ENCODE data around the gene TIMP1. TPM values are rescaled to one million over a fixed set of nuclear protein-coding genes. Genes with fewer than 3 reads are reported as not detected.

Gene TIMP1
- total and polyA plus RNA-seq, 10 of the 15 experiments (the other 5 are each of a cell fraction or from before 2014, with no cell fraction given), result 101 to 341 (median 134) TPM

- Histone ChIP-seq H3K27ac (ENCODE audit: control insufficient read depth, insufficient read depth) (no peak overlapping the region), H2AFZ (ENCODE audit: control insufficient read depth, low read depth, low read length) (no peak overlapping the region), H3K4me1 (ENCODE audit: control insufficient read depth, insufficient read depth, low read length) (no peaks in the 10 kb centered on the region), H3K36me3 (ENCODE audit: control insufficient read depth in 2 of 2, insufficient read depth in 2 of 2, low read length in 1 of 2) (peaks cover 7 to 8% of the 10 kb centered on the region in 2 experiments), H3K9ac (ENCODE audit: control insufficient read depth, insufficient read depth, low read length) (no peak overlapping the region), H3K79me2 (ENCODE audit: control insufficient read depth, insufficient read depth, low read length) (no peaks in the 10 kb centered on the region), H3K9me3 (replicated peaks; ENCODE audit: control insufficient read depth, insufficient read depth, low read length) (no peaks in the 10 kb centered on the region; the same call in 2 of the 3 replicates), H3K27me3 (replicated peaks in 1 of 2; ENCODE audit: control insufficient read depth in 2 of 2, insufficient read depth in 2 of 2, low read length in 1 of 2) (no peaks in the 10 kb centered on the region), H4K20me1 (ENCODE audit: control insufficient read depth, insufficient read depth) (no peaks in the 10 kb centered on the region), H3K4me3 (no peak overlapping the region), H3K4me2 (ENCODE audit: control insufficient read depth, insufficient read depth) (no peak overlapping the region)
- TF ChIP-seq CBX5 (IDR thresholded peaks at IDR 0.05; ENCODE audit: low read depth) (no peak), ZNF592 (IDR thresholded peaks at IDR 0.05) (no peak), SPI1 (IDR thresholded peaks at IDR 0.05; ENCODE audit: borderline replicate concordance, insufficient read depth, low read depth, low read length) (no peak), ZZZ3 (IDR thresholded peaks at IDR 0.05; ENCODE audit: control insufficient read depth, insufficient read length, low read depth) (no peak)
- WGBS (ENCODE audit: insufficient coverage, insufficient replicate concordance, low lambda C conversion rate, missing lambda C conversion rate), result 66% methylated on average over 7 of the region's 8 CpGs
- no peak for DNase-seq (ENCODE audit: low read depth, low spot score)
- intact Hi-C loops (cut with micrococcal nuclease; ENCODE audit: unreplicated experiment), result no loop called here
- ChIA-PET POLR2A (interaction anchor here (0.5 to 0.6 kb wide), 2 partner anchors 43 to 1431 kb away, joined by 3 to 4 read pairs; partner anchors contain the start of gene GRIPAP1), RAD21 (ENCODE audit: unreplicated experiment) (no interaction called here), CTCF (no interaction called here), SMC1A (ENCODE audit: uncharacterized antibody, unreplicated experiment) (interaction anchor here (1.1 kb wide), 1 partner anchor 23 kb away, joined by 3 read pairs; no protein-coding TSS in a partner anchor)
- in situ Hi-C loops (cut with MboI), result no loop called here
- BruUV-seq (replicated peaks), result no TSS peak
- no peak for ATAC-seq
- no peak for FAIRE-seq
These were observed 11.4 kb upstream of the TIMP1 start for GRCh38 chrX:47570794-47571193.

Data from GM12878 (cell line).